DOHH2 (cell line): ENCODE data around the gene SWSAP1.

Experiments
- H3F3A ChIP-seq: fragments of 200-600 bp; sonication (generic), shearing (Covaris generic); 2 replicates; pipeline ENCODE4 v1.6.0; 2016; ENCODE audit warnings: antibody characterized with exemption, mild to moderate bottlenecking; ENCODE audit not compliant: control insufficient read depth, insufficient read depth
- H3K27ac ChIP-seq: fragments of 200-600 bp; sonication (generic); 2 replicates; pipeline ENCODE4 v1.5.1; 2014; ENCODE audit warnings: low read depth, mild to moderate bottlenecking, low read length, moderate library complexity
- H3K27me3 ChIP-seq: fragments of 200-600 bp; sonication (generic); 2 replicates; pipeline ENCODE4 v1.6.1; 2014; ENCODE audit warnings: mild to moderate bottlenecking, low read length, mixed read lengths; ENCODE audit not compliant: control insufficient read depth
- H3K36me3 ChIP-seq: fragments of 200-600 bp; sonication (generic); 2 replicates; pipeline ENCODE4 v1.6.1; 2014; ENCODE audit warnings: mild to moderate bottlenecking, low read length, moderate library complexity, mixed read lengths; ENCODE audit not compliant: control insufficient read depth
- H3K4me1 ChIP-seq: fragments of 200-600 bp; sonication (generic); 2 replicates; pipeline ENCODE4 v1.6.1; 2014; ENCODE audit warnings: mild to moderate bottlenecking, low read length, mixed read lengths; ENCODE audit not compliant: control insufficient read depth
- H3K4me2 ChIP-seq: fragments of 200-600 bp; sonication (generic); 2 replicates; pipeline ENCODE4 v1.6.0; 2014; ENCODE audit warnings: mild to moderate bottlenecking, low read length, moderate library complexity
- H3K4me3 ChIP-seq: fragments of 200-600 bp; sonication (generic); 2 replicates; pipeline ENCODE4 v1.5.1; 2014; ENCODE audit warnings: mild to moderate bottlenecking, low read length, mixed read lengths
- H3K79me2 ChIP-seq: fragments of 200-600 bp; sonication (generic); 2 replicates; pipeline ENCODE4 v1.6.1; 2014; ENCODE audit warnings: mild to moderate bottlenecking, low read length, mixed read lengths; ENCODE audit not compliant: control insufficient read depth
- H3K9me2 ChIP-seq: fragments of 200-600 bp; sonication (generic); replicated peaks from 2 replicates; pipeline ENCODE4 v1.6.1; 2014; ENCODE audit warnings: mild to moderate bottlenecking, low read length, mixed read lengths; ENCODE audit not compliant: control insufficient read depth
- H3K9me3 ChIP-seq: fragments of 200-600 bp; sonication (generic); 2 replicates; pipeline ENCODE4 v1.6.1; 2014; ENCODE audit warnings: antibody characterized with exemption, low read length, mixed read lengths; ENCODE audit not compliant: control insufficient read depth, insufficient read depth
- H4K20me1 ChIP-seq: fragments of 200-600 bp; sonication (generic); 2 replicates; pipeline ENCODE4 v1.6.0; 2014; ENCODE audit warnings: low read depth, mild to moderate bottlenecking, antibody characterized with exemption, low read length, moderate library complexity; ENCODE audit not compliant: control insufficient read depth, insufficient read depth
- CTCF ChIP-seq: fragments of 200-600 bp; sonication (generic); IDR thresholded peaks from one replicate; pipeline ENCODE4 v1.5.1; 2014; ENCODE audit warnings: antibody characterized with exemption, mild to moderate bottlenecking, low read depth, low read length; ENCODE audit not compliant: poor library complexity, severe bottlenecking
- EZH2phosphoT487 ChIP-seq: fragments of 200-600 bp; sonication (generic); IDR thresholded peaks from 2 replicates; pipeline ENCODE4 v1.6.1; 2017; ENCODE audit warnings: borderline replicate concordance, mild to moderate bottlenecking, antibody characterized with exemption, low read length, moderate library complexity, mixed read lengths

SWSAP1 gene

DNA sequence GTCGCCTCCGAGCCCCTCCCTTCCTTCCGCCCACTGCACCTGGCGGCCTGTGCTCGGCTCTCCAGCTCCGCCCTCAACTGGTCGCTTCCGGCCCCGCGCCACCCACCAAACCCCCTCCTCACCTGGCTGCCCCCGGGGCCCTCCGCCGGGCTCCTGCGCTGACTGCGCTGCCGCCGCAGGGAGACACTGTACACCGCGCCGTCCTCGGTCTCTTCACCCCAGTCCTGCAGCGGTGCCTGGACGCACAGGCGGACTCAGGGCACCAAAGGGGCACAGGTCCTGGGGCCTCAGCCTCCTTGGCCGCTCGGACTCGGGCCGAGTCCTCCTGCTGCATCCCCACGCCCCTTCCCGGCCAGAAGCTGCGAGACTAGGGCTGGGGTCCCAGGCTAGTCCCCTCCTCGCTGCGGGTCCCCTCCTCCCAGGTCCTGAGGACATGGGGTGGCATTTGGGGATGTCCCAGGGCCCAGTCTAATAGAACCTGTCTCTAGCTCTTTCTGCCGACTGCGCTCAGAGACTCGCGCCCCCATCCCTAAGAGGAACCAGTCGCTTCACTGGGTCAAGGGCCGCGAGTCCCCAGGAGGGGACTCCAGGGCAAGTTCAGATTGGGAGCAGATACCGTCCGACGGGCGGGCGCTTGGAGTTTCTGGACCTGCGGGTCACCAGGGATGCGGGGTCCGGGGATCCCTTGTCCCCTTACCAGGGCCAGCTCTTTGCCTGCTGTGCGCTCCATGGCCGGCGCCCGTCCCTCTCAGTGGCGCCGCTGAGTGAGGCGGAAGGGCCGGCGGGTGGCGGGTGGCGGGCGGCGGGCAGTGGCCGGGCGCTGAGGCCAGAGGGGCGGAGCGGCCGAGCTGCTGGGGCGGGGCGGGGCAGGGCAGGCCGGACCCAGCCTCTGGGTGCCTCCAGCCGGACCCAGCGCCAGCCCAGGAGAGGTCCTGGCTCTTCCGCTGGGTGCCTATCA, 44.4 kb downstream of the SWSAP1 start, which contains the start of gene RGL3:
TSS of gene RGL3 (minus strand) at position 766 of the 958 bp plus-strand sequence. CDS start at position 730, 36 bp downstream.
- Histone ChIP-seq H3K9me3 (no peaks in the 10 kb centered on the region), H3K9me2 (no peaks in the 10 kb centered on the region), H3K36me3 (no peaks in the 10 kb centered on the region), H3F3A (no peaks in the 10 kb centered on the region; the same call in 1 of the 2 replicates), H3K4me3 (peak within 1 kb of the TSS; percentile 65), H3K79me2 (no peaks in the 10 kb centered on the region), H4K20me1 (no peaks in the 10 kb centered on the region), H3K4me1 (peaks cover 46% of the 10 kb centered on the region), H3K4me2 (peak within 1 kb of the TSS; percentile 82), H3K27ac (no peak within 1 kb of the TSS), H3K27me3 (peaks cover 47% of the 10 kb centered on the region)
- TF ChIP-seq EZH2phosphoT487 (no peak; the same call in 1 of the 2 replicates), CTCF (no peak)

DNA sequence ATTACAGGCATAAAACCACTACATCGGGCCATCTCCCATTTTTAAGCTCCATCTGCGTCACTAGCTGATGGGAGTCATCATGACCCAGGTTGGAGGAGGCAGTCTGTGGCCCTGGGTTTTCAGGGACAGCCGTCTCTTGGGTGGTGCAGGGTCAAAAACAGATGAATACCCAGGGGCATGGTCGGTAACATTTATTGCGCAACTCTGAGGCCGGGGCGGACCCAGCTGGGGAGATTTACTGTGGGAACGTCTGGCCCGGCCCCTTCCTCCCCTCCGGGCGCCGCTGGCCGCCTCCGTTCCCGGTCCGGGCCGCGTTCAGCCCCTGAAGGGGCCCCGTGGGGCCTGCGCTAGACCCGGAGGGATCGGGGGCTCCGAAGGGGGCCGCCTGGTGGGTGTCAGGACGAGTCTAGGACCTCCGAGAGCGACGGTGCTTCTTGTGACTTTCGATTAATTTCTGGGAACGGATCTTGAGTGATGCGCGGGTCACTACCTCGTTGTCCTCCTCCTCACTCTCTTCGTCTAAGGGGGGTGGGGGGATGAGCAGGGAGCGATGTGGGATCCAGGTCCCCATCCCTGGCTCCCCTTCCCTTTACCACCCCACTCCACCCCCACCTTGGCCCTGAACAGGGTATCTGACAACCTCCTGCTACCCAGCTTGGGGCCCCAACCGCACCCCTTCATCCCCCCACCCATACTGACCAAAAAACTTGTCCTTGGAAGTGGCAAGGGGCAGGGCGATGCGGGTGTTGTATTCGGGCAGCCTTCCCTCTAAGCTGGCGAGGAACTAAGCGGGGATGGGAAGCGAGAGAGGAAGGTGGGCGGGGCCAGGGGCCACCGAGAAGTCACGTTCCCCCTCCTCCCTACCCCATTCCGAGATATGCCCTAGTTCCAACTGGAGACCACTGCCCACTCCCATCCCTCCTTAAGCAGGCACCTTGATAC, 46.2 kb downstream of the SWSAP1 start:
- Histone ChIP-seq H3K9me3 (no peaks in the 10 kb centered on the region), H3F3A (peaks cover 6% of the 10 kb centered on the region), H3K27me3 (peaks cover 49% of the 10 kb centered on the region), H3K4me3 (peak overlapping the region; percentile 48; the same call in 1 of the 2 replicates), H3K79me2 (no peaks in the 10 kb centered on the region), H3K9me2 (no peaks in the 10 kb centered on the region), H3K36me3 (no peaks in the 10 kb centered on the region), H4K20me1 (no peaks in the 10 kb centered on the region), H3K4me1 (peaks cover 46% of the 10 kb centered on the region), H3K27ac (no peak overlapping the region), H3K4me2 (peak overlapping the region; percentile 48)
- TF ChIP-seq CTCF (no peak), EZH2phosphoT487 (0 out of 2 replicates have a peak, but pooled peaks have one; percentile 64)

DNA sequence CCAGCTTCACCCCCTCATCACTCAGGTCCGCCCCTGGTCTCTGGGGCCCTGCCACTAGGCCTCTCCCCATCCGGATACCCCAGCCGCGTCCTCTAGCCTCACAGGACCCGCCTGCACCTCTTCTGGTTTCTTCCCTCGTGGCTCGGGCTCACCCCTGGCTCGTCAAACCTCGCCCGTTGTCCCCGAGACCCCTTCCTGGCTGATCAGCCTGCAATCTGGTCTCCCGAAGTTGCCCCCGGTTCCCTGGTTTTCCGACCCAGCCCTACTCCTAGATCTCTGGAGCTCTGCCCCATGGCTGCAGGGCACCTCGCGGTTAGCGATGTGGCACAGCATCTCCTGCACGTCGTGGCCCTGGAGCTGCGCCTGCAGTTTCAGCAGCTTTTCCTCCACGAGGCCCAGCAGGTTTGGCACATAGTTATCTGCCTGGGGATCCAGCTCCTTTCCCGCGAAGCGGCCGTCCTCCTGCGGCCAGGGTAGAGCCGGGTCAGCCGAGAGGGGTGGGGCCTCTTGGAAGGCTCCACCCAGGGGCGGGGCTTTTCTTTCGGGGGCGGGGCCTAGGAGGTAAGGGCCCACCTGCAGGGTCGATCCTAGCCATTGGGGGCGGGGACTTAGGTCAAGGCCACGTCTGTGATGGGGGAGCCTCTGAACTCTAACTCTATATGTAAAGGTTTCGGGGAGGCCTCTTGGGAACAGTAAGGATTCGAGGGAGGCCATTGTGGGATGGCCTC, 47.1 kb downstream of the SWSAP1 start:
- no peak for TF ChIP-seq EZH2phosphoT487
- no peak for TF ChIP-seq CTCF
- H3F3A ChIP-seq: peaks cover 6% of the 10 kb centered on the region
- no peak overlapping the region for H3K27ac ChIP-seq
- no peaks in the 10 kb centered on the region for H3K9me2 ChIP-seq
- H4K20me1 ChIP-seq: no peaks in the 10 kb centered on the region
- H3K4me2 ChIP-seq: peak overlapping the region; percentile 48
- no peaks in the 10 kb centered on the region for H3K9me3 ChIP-seq
- peaks cover 49% of the 10 kb centered on the region for H3K27me3 ChIP-seq
- H3K36me3 ChIP-seq: no peaks in the 10 kb centered on the region
- peak overlapping the region; percentile 48 for H3K4me3 ChIP-seq
- H3K79me2 ChIP-seq: no peaks in the 10 kb centered on the region
- H3K4me1 ChIP-seq: peaks cover 46% of the 10 kb centered on the region
